Superior temporal gyrus (tissue), 1 donor: ENCODE data around the gene SIN3B.
"Not testable (repeated sequence)": the region's sequence is repeated elsewhere in the genome, so short reads cannot be mapped to it uniquely, and the experiment has no call there.

ENCODE experiments used
- DNase-seq: peaks from one replicate; pipeline ENCODE4 v3.0.0-alpha.2; 2016; ENCODE audit errors: extremely low spot score

Gene SIN3B

DNA sequence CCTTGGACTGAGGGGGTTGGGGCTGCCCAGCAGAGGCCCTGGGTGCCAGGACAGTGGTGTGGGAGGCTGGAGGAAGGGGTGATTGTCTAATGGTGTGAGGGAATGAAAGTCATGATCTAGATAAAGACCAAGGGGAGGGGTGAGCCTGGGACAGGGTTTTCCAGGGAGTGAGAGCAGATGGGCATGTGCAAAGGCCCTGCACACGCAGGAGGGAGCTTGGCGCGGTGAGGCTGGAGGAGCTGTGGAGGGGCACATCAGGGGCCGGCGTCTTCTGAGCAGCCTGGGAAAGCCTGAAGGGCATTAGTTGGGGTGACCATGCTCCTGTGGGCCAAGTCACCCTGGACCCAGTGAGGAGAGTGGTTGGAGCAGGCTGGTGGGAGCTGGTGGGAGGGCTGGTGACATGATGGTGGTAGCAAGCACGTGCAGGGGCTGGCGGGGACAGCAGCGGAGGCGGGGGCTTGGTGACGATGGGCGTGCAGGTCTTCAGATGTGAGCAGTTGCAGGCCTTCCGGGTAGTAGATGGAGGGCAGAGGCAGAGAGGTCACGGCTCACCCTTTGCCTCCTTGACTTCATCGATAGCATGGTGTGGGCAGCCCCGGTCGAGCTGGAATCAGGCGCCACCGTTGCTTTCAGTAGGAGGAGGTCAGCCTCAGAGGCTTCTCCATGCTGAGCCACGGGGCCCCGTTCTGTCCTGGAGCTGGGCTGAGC lies 39.4 kb downstream of the SIN3B start:
- no peak for DNase-seq

DNA sequence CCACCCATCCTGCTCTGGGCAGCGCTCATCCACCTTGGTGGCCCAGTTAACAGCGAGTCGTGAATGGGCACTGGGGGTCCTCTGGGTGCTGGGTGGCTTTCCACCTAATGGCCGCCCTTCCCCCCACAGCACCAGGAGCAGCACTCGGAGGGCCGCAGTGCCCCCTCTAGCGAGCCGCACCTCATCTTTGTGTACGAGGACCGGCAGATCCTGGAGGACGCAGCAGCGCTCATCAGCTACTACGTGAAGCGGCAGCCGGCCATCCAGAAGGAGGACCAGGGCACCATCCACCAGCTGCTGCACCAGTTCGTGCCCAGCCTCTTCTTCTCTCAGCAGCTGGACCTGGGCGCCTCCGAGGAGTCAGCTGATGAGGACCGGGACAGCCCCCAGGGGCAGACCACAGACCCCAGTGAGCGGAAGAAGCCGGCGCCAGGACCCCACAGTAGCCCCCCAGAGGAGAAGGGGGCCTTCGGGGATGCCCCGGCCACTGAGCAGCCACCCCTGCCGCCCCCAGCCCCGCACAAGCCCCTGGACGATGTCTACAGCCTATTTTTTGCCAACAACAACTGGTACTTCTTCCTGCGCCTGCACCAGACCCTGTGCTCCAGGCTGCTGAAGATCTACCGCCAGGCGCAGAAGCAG lies 40.3 kb downstream of the SIN3B start:
- DNase-seq, result no peak

DNA sequence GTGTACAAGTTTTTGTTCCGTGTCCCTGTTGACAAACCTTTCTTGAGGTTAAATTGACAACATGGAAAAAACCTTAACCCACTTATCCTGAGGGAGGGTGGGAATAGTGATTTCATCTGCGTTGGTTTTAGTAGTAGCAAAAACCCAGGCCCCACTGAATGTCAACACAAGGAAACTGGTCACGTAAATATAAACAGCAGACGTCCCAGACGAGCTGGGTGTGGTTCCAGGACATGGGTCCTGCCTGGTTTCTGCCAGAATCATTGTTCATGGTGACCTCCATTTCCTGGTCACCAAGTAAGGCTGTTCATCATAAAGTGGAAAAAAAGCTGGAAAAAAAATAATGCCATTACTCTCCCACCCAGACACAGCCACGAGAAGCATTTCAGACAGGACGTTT lies 42.7 kb downstream of the SIN3B start:
- DNase-seq, result no peak

DNA sequence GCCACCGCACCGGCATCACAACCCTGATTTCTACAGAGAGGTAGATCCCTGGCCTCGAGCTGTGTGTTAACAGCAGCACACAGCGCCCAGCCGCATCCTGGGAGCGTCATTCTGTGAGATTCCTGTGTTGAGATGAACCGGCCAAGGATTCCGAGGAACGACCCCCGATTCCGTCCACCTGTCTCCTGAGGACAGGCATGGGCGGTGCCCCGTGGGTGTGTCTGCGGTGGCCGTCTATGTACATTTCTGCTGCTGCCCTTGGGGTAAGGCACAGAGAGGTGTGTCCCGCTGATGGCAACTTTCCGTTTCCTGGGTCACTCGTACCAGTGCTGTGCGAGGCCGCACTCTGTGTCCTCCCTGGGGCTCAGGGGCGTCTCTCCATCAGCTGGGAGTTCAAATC lies 43.5 kb downstream of the SIN3B start:
- no peak for DNase-seq

DNA sequence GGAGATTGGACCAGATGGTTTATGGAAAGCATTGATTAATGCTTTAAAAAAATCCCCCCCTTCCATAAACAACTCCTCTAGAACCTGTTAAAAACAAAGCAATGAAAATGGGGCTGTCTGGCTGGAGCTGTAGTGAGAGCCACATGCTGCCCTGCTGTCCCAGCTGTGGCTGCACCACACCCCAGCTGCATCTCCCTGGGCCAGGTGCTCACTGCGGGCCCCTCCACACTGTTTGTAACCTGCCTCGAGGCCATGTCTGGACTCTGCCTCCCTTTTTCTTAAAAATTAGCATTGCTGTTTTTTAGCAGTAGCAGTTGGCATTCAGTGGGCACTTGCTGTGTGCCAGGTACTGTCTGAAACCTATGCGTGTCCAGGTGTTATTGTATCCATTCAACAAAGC lies 44.4 kb downstream of the SIN3B start:
- no peak for DNase-seq

DNA sequence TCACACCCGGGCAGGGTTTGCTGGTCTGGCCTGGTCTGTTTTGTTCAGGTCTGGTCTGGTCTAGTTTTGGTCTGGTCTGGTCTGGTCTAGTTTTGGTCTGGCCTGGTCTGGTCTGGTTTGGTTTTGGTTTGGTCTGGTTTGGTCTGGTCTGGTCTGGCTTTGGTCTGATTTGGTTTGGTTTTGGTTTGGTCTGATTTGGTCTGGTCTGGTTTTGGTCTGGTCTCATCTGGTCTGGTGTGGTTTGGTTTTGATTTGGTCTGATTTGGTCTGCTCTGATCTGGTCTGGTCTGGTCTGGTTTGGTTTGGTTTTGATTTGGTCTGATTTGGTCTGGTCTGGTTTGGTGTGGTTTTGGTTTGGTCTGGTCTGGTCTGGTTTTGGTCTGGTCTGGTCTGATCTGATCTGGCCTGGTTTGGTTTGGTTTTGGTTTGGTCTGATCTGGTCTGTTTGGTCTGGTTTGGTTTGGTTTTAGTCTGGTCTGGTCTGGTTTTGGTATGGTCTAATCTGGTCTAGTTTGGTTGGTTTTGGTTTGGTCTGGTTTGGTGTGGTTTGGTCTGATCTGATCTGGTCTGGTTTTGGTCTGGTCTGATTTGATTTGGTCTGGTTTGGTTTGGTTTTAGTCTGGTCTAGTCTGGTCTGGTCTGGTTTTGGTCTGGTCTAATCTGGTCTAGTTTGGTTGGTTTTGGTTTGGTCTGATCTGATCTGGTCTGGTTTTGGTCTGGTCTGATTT lies 45.2 kb downstream of the SIN3B start:
- DNase-seq, result no peak

DNA sequence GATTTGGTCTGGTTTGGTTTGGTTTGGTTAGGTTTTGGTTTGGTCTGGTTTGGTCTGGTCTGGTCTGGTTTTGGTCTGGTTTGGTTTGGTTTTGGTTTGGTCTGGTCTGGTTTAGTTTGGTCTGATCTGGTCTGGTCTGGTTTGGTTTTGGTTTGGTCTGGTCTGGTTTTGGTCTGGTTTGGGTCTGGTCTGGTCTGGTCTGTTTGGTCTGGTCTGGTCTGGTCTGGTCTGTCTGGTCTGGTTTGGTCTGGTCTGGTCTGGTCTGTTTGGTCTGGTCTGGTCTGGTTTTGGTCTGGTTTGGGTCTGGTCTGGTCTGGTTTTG lies 45.7 kb downstream of the SIN3B start:
- DNase-seq, result not testable (repeated sequence)

DNA sequence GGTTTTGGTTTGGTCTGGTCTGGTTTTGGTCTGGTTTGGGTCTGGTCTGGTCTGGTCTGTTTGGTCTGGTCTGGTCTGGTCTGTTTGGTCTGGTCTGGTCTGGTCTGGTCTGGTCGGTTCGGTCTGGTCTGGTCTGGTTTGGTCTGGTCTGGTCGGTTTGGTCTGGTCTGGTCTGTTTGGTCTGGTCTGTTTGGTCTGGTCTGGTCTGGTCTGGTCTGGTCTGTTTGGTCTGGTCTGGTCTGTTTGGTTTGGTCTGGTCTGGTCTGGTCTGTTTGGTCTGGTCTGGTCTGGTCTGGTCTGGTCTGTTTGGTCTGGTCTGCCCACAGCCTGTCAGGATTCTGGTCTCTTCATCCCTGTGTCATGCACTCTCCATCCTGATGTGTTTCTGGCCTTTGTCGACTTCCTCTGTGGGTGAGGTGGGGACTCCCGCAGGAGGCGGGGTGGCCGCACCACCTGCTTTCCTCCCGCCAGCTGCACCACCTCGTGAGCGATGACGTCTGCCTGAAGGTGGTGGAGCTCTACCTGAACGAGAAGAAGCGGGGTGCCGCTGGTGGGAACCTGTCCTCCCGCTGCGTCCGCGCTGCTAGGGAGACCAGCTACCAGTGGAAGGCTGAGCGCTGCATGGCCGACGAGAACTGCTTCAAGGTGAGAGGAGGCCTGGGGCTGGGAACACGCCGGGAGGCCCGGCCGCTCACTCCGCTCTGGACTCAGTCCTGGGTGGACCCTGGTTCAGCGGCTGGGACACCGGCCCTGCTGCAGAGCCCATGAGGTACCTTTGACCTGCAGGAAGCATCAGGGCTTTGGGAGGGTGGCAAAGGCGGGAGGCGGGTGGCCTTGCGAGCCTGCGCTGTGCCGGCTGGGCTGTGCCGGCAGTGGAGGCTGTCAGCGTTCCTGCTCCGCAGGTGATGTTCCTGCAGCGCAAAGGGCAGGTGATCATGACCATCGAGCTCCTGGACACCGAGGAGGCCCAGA lies 46.7 kb downstream of the SIN3B start:
- DNase-seq, result no peak

DNA sequence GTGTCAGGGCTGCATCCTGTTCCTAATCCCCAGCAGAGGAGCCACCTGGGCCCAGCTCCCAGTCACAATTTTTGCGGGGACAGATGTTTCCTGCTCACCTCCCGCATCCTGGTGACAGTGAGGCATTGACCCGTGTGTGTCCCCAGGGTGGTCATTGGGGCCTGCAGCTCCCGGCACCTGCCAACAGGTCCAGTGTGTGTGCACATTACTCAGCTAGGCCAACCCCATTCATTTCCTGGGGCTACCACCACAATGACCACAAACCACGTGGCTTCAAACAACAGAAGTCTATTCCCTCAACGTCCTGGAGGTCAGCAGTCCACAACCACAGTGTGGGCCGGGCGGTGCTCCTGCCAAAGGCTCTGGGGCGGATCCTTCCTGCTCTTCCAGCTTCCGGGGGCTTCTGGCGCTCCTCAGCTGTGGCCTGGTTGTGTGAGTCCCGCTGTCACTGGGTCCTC lies 47.7 kb downstream of the SIN3B start:
- no peak for DNase-seq

DNA sequence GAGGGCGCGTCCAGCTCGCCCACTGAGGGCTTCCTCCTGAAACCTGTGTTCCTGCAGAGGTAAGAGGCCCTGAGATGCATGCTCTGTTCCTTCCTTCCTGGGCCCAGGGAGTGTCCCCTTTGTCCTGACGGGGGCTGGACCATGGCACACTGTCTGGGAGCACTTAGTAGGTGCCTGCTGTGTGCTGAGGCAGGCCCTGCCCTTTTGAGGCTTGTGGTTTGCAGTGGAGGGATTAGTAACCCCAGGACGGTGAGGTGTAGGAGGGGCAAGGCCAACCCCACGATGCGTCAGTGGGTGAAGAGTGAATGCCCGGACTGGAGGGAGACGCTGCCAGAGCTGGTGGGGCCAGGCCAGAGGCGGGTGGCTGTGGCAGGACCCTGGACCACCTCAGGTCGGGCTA lies 48.4 kb downstream of the SIN3B start:
- DNase-seq, result no peak

DNA sequence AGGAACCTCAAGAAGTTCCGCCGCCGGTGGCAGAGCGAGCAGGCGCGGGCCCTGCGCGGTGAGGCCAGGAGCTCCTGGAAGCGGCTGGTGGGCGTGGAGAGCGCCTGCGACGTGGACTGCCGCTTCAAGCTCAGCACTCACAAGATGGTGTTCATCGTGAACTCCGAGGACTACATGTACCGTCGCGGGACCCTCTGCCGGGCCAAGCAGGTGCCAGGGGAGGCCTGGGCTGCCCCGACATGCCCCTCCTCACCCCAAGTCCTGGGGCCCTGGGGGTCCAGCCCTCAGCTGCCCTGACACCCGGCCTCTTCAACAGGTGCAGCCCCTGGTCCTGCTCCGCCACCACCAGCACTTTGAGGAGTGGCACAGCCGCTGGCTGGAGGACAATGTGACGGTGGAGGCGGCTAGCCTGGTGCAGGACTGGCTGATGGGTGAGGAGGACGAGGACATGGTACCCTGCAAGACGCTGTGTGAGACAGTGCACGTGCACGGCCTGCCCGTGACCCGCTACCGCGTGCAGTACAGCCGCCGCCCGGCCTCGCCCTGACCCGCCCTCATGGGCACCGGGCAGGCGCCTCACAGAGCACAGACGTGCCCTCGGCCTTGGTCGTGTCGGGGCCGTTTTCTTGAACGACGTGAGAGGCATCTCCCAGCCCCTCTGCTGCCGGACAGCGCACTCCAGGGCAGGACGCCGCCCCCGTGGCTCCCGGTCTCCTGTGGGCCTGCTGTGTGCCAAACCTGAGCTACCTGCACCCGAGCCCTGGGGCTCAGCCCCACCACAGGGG lies 49.2 kb downstream of the SIN3B start:
- DNase-seq, result no peak

DNA sequence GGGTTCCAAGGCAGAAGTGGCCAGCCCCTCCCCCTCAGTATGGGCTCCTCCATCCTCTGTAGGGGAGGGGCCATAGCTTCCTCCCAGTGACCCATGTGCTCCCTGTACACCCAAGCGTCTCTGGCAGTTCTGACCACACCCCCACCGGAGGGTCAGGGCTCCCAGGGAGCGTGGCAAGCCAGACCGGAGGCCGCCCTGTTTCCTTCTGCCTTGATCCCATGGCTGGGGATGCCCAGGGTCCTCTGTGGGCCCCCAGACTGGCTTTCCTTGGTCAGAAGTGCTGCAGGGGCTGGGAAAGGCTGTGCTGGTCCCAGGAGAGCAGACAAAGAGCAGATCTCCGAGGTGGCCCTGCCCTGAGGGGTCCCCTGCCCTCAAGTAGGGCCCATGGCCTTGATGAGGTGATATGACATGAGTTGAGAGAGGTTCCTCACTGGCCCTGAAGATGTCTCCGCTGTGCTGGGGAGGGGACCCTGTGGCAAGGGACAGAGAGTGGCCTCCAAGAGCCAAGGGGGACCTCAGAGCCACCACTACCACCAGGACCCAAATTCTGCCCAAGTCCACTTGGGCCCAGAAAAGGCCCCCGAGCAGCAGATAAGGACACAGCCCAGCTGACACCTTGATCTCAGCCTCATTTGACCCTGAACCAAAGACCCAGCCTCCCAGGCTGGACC lies 51.8 kb downstream of the SIN3B start:
- no peak for DNase-seq

DNA sequence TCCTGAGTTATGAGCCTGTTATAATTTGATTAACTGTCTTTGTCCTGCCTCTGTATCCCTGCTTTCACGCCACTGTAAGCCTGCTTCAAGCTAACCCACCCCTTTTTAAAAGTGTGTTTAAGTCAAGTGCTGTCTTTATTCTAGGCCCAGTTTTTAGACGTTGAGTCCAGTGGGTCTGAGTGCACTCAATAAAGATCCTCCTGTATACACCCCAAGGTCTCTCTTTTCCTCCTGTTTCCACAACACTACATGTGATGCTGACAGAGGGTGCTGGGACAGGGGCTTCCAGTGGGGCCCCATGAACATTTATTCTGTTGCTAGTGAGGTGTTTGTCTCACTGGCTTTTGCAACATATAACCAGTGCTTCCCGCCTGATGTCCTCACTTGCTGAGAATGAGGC lies 52.9 kb downstream of the SIN3B start:
- DNase-seq, result no peak

DNA sequence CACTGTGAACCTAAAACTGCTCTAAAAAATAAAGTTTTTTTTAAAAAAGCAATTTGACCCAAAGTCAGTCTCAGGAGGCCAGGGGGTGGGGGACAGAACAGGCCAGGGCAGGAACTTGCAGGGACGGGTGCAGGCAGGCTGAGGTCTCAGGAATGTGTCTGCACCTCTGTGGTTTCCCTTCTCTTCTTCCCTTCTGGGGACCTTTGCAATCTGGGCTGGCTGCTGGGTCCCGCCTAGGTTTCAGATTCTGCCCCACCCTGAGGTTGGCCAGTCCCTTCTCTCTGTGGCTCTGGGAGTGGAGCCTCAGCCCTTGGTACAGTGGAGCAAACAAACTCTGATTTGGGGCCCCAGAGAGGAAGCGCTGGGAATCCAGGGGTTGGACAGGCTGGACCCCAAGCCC lies 54.3 kb downstream of the SIN3B start:
- no peak for DNase-seq

DNA sequence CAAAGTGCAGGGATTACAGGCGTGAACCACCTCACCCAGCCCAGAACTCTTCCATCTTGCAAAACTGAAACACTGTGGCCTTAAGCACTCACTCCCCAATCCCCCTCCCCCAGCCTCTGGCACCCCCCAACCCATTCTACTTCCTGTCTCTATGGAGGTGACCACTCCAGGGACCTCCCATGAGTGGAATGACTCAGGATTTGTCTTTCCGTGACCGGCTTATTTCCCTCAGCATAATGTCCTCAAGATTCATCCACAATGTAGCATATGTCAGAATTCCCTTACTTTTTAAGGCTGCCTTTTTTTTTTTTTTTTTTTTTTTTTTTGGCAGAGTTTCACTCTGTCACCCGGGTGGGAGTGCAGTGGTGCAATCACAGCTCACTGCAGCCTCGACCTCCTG lies 56.0 kb downstream of the SIN3B start:
- DNase-seq, result no peak

DNA sequence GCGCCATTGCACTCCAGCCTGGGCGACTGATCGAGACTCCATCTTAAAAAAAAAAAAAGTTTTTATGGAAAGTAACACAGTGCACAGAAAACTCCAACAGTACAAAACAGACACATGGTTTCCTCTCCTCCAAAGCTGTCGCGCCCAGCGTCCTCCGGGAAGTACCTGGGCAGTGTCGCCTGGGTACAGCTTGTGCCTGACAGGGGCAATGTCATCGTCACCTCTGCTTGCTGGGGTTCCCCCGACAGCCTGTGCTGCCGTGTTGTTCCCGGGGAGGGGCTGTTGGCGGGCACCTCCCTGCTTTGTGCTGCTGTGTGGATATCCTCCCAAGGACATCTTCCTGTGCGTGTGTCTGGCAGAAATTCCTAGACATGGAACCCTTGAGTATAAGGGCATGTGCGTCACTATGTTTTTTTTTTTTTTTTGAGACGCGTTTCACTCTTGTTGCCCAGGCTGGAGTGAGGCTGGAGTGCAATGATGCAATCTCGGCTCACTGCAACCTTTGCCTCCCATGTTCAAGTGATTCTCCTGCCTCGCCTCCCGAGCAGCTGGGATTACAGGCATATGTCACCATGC lies 57.2 kb downstream of the SIN3B start:
- DNase-seq, result no peak

DNA sequence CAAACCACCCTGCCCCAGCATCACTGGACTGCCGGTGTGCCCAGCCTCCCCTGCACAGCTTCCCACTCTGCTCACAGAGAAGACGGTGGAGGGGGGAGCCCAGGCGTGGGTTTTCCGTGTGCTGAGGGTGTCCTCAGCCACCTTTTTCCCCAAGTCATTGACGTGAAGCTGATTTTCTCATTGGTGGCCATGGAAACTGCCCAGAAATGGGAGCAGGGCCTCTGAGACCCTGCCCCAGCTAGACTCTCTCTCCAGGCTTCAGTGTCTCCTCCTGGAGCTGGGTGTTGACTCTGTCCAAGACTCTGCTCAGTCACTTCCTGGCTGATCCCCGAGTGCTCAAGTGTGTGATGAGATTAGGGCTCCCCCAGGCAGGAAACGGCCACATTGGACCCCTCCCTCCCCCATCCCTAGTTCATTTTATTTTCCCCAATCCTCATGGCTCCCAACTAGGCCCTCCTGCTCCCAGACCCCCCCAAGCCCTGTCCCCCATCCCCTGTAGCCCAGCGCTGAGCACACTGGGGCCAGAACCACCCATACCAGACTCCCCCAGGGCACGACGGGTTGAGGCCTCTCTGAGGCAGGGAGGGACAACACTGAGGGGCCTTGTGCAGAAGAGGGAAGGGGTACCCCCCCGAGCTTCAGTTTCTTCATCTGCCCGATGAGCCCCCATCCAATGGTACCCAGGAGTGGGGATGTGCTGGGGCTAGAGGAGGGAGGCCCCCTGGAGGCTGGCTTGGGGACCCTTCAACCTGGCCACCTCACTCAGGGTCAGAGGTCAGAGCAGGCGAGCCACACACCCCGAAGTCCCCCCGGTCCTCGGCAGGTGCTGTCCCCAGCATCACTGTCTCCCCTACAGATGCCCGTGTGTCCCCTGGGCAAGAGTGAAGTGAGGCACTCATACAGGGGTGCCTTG lies 58.4 kb downstream of the SIN3B start:
- no peak for DNase-seq

DNA sequence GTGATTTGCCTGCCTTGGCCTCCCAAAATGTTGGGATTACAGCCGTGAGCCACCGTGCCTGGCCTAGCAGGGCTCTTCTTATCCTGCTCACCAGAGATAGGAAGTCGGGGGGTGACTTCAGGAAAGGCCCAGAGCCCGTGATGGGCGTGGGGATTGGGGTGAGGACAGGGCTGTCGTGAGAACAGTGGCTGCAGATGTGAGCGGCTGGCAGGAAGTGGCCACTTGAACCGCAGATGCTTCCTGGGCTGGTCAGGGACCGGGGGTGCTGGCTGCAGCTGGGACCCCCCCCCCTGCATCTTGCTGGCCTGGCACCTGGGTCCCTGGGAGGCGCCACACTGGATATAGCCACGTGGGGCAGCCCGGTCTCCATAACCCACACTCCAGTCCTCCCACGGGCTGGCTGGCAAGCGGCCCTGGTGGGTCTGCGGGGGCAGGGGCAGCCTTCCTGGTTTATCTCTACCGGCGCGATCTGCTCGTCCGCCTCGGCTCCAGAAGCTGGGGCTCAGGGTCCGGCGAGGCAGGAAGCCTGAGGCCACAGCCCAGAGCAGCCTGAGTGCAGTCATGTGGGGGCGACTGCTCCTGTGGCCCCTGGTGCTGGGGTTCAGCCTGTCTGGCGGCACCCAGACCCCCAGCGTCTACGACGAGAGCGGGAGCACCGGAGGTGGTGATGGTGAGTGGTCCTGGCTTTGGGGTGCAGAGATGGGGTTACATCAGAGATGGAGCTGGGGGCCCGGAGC lies 59.6 kb downstream of the SIN3B start, which contains the start of gene F2RL3:
Gene F2RL3, plus strand, starts transcription at position 371 of the 737 bp plus-strand sequence. Its CDS starts 191 bp downstream, at position 562.
- no peak for DNase-seq
